Activated T-cell treated with anti-CD3 and anti-CD28 coated beads for 1 hour (primary cell): ENCODE measurements around the gene GPC5.

Experiments
- DNase-seq: peaks from one replicate; pipeline ENCODE4 v3.0.0-alpha.2; 2020; ENCODE audit warnings: low read depth

GPC5 gene

DNA sequence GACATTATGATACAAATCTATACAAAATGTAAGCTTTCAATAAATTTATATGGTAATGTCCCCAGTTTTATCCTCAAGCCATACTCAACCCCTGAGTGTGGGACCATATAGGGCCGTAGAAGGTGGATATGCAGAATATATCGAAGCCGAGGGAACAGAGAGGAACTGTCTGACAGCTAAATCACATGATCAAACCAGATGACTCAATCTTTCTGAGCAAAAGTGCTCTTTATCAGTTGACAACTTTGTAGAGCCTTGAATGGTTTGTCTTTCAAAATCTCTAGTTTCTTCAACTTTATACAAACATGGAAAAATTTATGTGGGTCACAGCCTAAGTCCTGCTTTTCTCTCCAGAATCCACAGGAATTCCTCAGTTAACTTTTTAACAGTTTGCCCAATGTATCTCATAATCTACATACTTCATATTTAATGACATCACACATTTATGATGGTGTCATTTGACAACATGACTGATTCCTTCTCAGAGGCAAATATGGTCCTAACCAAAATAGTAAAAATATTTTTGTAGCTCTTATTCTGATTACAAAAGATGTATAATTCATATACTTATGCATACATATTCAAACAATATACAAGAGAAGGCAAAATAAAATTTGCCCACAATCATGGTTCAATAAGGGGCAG, 1155.2 kb downstream of the GPC5 start:
- DNase-seq, result no peak

GRCh38 chr13:92560883-92561282, 1162.5 kb downstream of the GPC5 start:
- no peak for DNase-seq

DNA sequence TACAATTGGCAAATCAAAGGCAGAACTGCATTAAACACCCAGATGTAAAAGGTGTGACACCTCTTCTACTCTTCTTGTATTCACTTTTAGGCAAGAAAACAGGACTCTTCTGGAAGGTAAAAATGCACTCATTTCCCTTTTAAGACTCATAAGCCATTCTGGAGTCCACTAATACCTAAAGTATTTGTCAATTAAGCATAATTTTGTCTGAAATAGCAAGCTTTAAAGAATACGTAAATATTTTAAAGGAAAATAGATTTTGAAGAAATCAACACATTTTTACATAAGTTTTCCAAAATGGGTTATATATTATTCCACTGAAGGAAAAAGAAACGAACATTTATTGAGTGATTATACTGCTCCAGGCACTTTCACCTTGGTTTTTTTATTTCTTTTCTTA, 1166.5 kb downstream of the GPC5 start:
- no peak for DNase-seq

GRCh38 chr13:92566767-92567166, 1168.3 kb downstream of the GPC5 start:
- DNase-seq, result no peak

DNA sequence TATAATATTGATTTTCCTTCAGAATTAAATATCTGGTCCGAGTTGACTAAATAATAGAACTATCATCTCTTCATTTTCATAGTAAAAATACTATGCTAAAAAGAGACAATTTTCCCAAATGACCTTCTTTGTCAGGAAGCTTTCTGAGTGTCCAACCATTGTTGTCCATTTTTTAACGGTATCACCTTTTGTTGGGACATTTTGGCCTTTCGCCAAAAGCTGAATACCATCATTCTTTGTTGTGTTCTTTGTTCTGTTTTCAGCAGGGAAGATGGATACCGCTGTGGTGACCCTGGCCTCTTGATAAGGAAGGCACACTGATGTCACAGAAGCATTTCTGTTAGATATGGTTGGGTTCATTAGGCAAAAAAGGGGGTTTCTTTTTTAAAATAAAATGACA, 1173.8 kb downstream of the GPC5 start:
- DNase-seq, result no peak

GRCh38 chr13:92573467-92574057, 1175.1 kb downstream of the GPC5 start:
- no peak for DNase-seq

DNA sequence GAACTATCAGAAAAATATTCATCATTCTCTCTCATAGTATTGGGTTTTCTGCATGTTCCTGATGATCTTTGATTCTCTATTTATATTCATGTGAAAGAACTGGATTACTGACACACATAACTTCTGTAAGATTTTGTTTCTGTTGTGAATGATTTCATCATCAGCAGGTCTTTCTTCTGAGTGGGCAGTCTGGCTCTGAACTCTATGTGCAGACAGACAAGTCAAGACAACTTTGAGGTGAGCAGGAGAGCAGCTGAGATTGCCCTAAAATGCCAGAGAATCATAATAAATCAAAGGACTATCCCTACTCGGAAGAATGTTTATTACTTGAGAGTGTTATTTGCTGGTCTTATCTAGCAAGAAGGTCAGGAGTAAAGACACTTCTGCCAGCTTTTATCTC, 1176.1 kb downstream of the GPC5 start:
- no peak for DNase-seq

GRCh38 chr13:92575777-92576176, 1177.4 kb downstream of the GPC5 start:
- no peak for DNase-seq

GRCh38 chr13:92578358-92578757, 1179.9 kb downstream of the GPC5 start:
- no peak for DNase-seq

- no peak for DNase-seq
These were observed 1191.5 kb downstream of the GPC5 start for GRCh38 chr13:92589955-92590354.

GRCh38 chr13:92590503-92590908, 1192.1 kb downstream of the GPC5 start:
- no peak for DNase-seq

DNA sequence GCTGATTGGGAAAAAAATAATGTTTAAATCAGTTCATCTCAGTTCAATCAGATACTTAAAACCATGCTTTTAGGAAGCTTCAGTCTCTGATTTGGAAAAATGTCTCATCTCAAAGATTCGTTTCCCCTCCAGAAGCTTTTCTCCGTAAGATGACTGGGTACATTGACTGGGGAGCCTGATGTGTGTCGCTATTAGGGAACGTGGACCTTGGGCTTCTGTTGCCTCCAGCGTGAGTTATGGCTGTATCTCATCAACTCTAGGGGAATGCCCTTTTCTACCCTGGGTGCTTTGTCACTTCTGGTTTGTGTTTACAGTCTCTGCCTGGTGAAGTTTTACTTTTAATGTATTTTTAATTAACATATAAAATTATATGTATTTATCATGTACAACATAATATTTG, 1192.7 kb downstream of the GPC5 start:
- DNase-seq, result no peak

DNA sequence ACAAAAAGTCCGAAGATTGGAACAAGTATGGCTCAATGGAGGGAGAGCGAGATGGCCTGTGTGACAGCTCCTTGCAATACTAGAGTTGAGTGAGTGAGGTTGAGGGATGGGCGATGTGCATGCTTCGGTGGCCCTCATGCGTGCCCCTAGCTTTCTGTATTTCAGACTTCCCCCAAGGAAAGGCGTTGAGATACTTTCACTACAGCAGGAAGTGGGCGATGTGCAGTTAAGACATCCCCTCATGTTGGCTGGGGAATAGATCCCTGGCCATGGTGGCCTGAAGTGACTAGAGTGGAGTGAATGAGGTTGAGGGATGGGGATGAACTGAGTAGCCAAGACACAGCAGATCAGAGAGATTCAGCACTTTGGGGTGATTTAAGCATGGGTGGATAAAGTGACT, 1194.3 kb downstream of the GPC5 start:
- no peak for DNase-seq

- no peak for DNase-seq
These were observed 1204.1 kb downstream of the GPC5 start for GRCh38 chr13:92602560-92602959.

- no peak for DNase-seq
These were observed 1211.0 kb downstream of the GPC5 start for GRCh38 chr13:92609376-92609775.

DNA sequence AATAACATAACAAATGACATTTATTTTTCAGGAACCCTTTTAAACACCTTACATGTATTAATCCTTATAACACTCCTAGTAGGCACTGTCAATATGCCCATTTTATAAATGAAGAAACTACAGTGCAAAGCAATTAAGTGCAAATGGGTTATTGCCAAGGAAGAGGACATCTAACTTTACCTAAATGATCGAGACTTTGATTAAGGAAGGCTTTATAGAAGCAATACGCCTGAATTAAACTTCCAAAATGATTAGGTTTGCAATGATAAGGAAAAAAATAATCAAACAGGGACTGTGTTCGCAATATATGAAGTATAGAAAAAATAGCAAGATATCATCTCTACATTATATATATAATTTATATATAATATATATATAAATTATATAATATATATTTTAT, 1214.5 kb downstream of the GPC5 start:
- no peak for DNase-seq

DNA sequence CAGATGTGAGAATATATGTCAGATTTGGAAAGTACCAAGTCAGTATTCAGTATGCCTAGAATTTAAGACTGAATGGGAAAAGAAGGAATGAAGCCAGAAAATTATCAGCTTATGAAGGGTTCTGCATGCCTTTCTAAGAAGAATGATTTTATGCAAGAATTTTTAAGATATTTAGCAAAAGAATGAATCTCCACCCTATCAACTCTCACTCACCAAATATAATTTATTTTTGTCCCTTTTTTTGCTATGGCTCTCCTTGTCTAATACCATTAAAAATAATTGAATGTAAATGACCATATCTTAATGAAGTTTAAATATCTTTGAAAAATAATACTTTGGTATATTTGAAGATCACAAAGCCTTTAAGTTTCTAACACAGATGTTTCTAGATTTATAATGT, 1215.5 kb downstream of the GPC5 start:
- no peak for DNase-seq

DNA sequence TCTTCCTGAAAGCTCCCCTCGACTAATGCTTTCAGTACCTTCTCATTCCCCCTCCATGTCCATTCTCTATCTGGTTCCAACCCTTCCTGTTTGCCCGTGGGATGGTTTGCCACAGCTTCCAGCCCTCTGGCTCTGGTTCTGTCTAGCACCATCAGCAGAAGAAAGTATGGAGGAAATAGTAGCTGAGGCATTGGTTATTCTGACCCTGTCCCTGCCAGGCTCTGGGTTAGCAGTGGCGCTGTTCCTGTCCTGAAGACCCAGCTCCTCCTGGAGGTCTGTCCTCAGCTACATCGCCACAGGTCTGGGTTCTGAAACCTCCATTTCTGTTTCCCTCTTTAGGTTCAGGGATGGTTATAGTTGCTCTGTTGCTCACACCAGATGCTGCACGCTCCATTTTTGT, 1223.6 kb downstream of the GPC5 start:
- DNase-seq, result no peak

GRCh38 chr13:92622905-92623304, 1224.5 kb downstream of the GPC5 start:
- DNase-seq, result no peak

DNA sequence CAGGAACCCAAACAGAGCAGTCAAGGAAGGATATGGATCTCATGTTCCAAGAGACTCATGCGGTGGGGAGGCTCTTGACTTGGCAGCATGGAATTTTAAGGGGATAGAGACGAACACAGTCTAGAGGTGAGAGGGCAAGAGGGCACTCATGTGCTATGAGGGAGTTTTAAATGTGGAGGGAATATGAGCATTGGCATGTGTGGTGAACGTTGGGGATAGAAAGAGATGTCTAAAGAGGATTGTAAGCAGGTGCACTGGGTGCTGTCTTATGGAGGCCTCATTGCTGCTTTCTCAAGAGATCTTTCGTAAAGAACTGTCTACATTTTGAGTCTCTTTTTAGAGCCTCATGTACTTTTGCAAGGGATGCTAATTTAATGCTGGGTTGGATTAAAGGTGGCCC, 1227.9 kb downstream of the GPC5 start:
- no peak for DNase-seq

DNA sequence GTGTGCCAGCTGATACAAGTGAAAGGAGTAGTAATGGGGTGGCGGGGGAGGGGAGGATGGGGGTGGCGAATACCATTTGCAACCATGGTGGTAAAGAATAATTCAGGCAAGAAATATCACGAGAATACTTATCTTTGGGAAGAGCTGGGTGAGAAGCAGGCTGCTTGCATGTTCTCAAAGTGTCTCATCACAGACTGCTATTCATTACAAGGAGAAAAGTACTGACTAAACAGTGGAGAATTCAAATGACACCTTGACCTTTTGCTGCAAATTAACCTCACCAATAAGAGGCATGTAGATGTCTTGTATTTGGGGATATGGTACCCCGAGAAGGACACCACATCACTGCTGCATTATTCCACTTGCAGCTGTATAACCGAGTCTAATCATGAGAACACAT, 1242.5 kb downstream of the GPC5 start:
- DNase-seq, result no peak

DNA sequence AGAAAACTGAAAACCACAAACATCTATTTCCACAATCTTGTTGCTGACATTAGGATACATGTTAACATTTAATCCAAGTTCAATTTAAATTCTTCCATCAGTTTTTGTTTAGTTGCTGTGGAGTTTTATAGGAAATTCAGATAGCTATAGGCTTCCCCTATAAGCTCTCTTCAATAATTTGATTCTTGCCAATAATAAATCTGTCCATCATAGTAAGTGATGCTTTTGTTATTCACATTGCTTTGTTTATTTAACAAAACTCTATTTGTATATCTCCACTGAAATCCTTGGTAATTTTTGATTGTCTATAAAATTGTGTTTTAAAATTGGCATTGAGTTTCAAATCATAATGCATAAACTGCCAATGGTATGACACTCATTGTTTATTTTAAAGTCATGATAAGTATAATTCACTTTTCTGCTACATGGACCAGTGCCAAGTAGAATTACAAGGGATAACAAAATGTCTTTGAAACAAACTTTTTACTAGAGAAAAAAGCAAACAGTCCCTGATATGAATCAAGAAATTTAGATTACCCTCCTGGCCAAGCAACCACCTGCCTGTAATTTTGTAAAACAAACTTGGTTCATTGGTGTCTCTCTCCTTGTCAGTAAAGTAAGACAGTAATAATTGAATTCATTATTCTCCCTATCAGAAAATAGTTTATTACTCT, 1250.9 kb downstream of the GPC5 start:
- DNase-seq, result no peak

DNA sequence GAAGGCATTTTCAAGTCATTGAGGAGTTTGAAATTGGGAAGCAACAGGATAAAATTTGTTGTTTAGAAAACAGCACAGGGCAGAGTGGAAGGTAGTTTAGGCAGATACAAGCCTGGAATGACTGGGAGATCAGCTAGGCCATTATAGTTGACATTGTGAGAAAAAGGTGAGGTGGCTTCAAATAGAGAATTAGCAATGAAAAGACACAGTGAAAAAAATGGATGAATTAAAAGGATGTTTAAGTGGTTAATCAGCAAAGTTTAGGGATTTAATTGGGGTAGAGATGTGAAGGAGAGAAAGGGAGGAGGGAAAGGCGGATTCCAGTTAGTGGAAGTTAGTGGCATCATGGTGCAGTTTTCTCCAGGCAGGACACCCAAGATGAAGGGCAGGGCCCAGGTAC, 1257.7 kb downstream of the GPC5 start:
- DNase-seq, result no peak

- no peak for DNase-seq
These were observed 1258.2 kb downstream of the GPC5 start for GRCh38 chr13:92656648-92657047.
